CD14-positive monocyte (primary cell): Measurements from ENCODE around the gene SLC9A4. TPM values are rescaled to one million over a fixed set of nuclear protein-coding genes. Genes with fewer than 3 reads are reported as not detected.
A peak's percentile ranks its signal among the peaks of the same experiment; 100 is the strongest.

ENCODE experiments used
- DNase-seq, 3 donors: peaks; one replicate each; pipeline ENCODE4 v3.0.0-alpha.2; 2011 to 2022
- H2AFZ ChIP-seq: 2 replicates; pipeline ENCODE4 v1.6.0; 2012; ENCODE audit warnings: mild to moderate bottlenecking, low read depth, low read length, inconsistent platforms; ENCODE audit not compliant: insufficient read depth, poor library complexity, severe bottlenecking
- H3K27ac ChIP-seq, 2 donors: 1 replicate in 1 of 2; 2 replicates in 1 of 2; pipeline ENCODE4 v1.5.1; 2012 to 2013; ENCODE audit warnings: low read length in 2 of 2, control low read depth in 1 of 2, inconsistent platforms in 1 of 2, low read depth in 1 of 2, mild to moderate bottlenecking in 1 of 2
- H3K27me3 ChIP-seq, 2 donors: one replicate each; pipeline versions ENCODE4 v1.6.0 to v1.6.1; 2011 to 2013; ENCODE audit warnings: low read length in 2 of 2; ENCODE audit not compliant: control insufficient read depth in 2 of 2, insufficient read depth in 2 of 2
- H3K36me3 ChIP-seq, 2 donors: replicated peaks in 1 of 2; 1 replicate in 1 of 2; 2 replicates in 1 of 2; pipeline versions ENCODE4 v1.5.1 to v1.6.1; 2012 to 2013; ENCODE audit warnings: low read length in 2 of 2, control low read depth in 1 of 2, inconsistent platforms in 1 of 2, mild to moderate bottlenecking in 1 of 2; ENCODE audit not compliant: insufficient read depth in 2 of 2, control insufficient read depth in 1 of 2
- H3K4me1 ChIP-seq, 2 donors: 1 replicate in 1 of 2; 2 replicates in 1 of 2; pipeline versions ENCODE4 v1.5.1 to v1.6.1; 2012 to 2013; ENCODE audit warnings: low read length in 2 of 2, control low read depth in 1 of 2, inconsistent platforms in 1 of 2, mild to moderate bottlenecking in 1 of 2, moderate library complexity in 1 of 2; ENCODE audit not compliant: insufficient read depth in 2 of 2, control insufficient read depth in 1 of 2
- H3K4me2 ChIP-seq: replicated peaks from 2 replicates; pipeline ENCODE3; 2012; ENCODE audit warnings: low read length, moderate library complexity, mild to moderate bottlenecking; ENCODE audit not compliant: poor library complexity, severe bottlenecking; ENCODE audit errors: extremely low read depth
- H3K4me3 ChIP-seq, 3 experiments: fragments of 200-600 bp in 1 of 3; sonication (generic) in 1 of 3; replicated peaks in 1 of 3; 1 replicate in 2 of 3; 2 replicates in 1 of 3; pipeline ENCODE4 v1.5.1; 2011 to 2013; ENCODE audit warnings: low read length in 3 of 3, mild to moderate bottlenecking in 3 of 3, control low read depth in 2 of 3, low read depth in 2 of 3, inconsistent platforms in 1 of 3, moderate library complexity in 1 of 3
- H3K79me2 ChIP-seq: 2 replicates; pipeline ENCODE4 v1.6.0; 2012; ENCODE audit warnings: mild to moderate bottlenecking, control low read depth, inconsistent platforms, low read length, moderate library complexity; ENCODE audit not compliant: insufficient read depth
- H3K9ac ChIP-seq: 2 replicates; pipeline ENCODE4 v1.6.0; 2017; ENCODE audit warnings: low read length, mild to moderate bottlenecking; ENCODE audit not compliant: insufficient read depth, poor library complexity, severe bottlenecking
- H3K9me3 ChIP-seq, 2 donors: replicated peaks in 1 of 2; 1 replicate in 1 of 2; 2 replicates in 1 of 2; pipeline versions ENCODE4 v1.5.1 to v1.6.1; 2012 to 2013; ENCODE audit warnings: low read length in 2 of 2, control low read depth in 1 of 2; ENCODE audit not compliant: control insufficient read depth in 1 of 2, insufficient read depth in 1 of 2
- H4K20me1 ChIP-seq: 2 replicates; pipeline ENCODE4 v1.6.0; 2012; ENCODE audit warnings: mild to moderate bottlenecking, low read length, control low read depth, moderate library complexity; ENCODE audit not compliant: insufficient read depth
- H3K27ac Mint-ChIP-seq, 7 donors: one replicate each; pipeline ENCODE4 v1.8.0; 2020; ENCODE audit warnings: mild to moderate bottlenecking in 7 of 7, mixed read lengths in 7 of 7, moderate library complexity in 6 of 7, inconsistent platforms in 2 of 7
- H3K27me3 Mint-ChIP-seq, 3 donors: one replicate each; pipeline ENCODE4 v1.8.0; 2021 to 2022; ENCODE audit warnings: low read depth in 3 of 3, mild to moderate bottlenecking in 3 of 3, mixed read lengths in 3 of 3, moderate library complexity in 3 of 3, inconsistent platforms in 1 of 3
- H3K36me3 Mint-ChIP-seq, 2 donors: one replicate each; pipeline ENCODE4 v1.8.0; 2020; ENCODE audit warnings: mixed read lengths in 2 of 2, inconsistent platforms in 1 of 2, mild to moderate bottlenecking in 1 of 2
- H3K4me1 Mint-ChIP-seq: one replicate; pipeline ENCODE4 v1.8.0; 2020; ENCODE audit warnings: mild to moderate bottlenecking, mixed read lengths
- H3K4me3 Mint-ChIP-seq, 2 donors: one replicate each; pipeline ENCODE4 v1.8.0; 2020; ENCODE audit warnings: mild to moderate bottlenecking in 2 of 2, mixed read lengths in 2 of 2, moderate library complexity in 1 of 2
- H3K9me3 Mint-ChIP-seq, 7 donors: one replicate each; pipeline ENCODE4 v1.8.0; 2020 to 2022; ENCODE audit warnings: mixed read lengths in 7 of 7, mild to moderate bottlenecking in 6 of 7, moderate library complexity in 6 of 7, inconsistent platforms in 2 of 7
- WGBS: methylation state at CpG from one replicate; pipeline ENCODE4 v1.1.5; 2013; ENCODE audit warnings: missing lambda C conversion rate; ENCODE audit not compliant: insufficient coverage; 5-methylcytosine and 5-hydroxymethylcytosine counted together
- intact Hi-C, 2 donors: fragments of 100-400 bp; cut with micrococcal nuclease; formaldehyde crosslinking; loops; one replicate each; pipeline versions ENCODE4 v1.15.0 to v1.15.1; 2023
- polyA minus RNA-seq: library from RNA; depleted of rRNA, polyadenylated mRNA; stranded (reverse); fragments of >200 nt; gene quantifications from 2 replicates; pipeline ENCODE4 v1.2.3, GENCODE V29; 2012
- polyA plus RNA-seq, 3 donors: library from polyadenylated mRNA; depleted of rRNA in 1 of 3; unstranded in 2 of 3; stranded (reverse) in 1 of 3; fragments of 300-500 nt in 2 of 3; fragments of >200 nt in 1 of 3; fragmentation: Illumina TruSeq in 2 of 3; gene quantifications; 1 replicate in 2 of 3; 2 replicates in 1 of 3; pipeline ENCODE4 v1.2.3, GENCODE V29; 2012 to 2021
- total RNA-seq, 12 experiments: library from RNA in 1 of 12; stranded (reverse) in 1 of 12; fragments of 120-200 nt in 1 of 12; gene quantifications; one replicate each; pipeline ENCODE4 v1.2.4 and lab custom pipeline; 2013 to 2026; ENCODE audit warnings: mixed read lengths in 6 of 12, inconsistent platforms in 1 of 12
- TF ChIP-seq, protein P1 (sequence below): fragments of 200-600 bp; IDR thresholded peaks from one replicate; pipeline ENCODE4 v1.8.0; 2022; ENCODE audit warnings: antibody characterized with exemption, mild to moderate bottlenecking

SLC9A4 gene, protein sequence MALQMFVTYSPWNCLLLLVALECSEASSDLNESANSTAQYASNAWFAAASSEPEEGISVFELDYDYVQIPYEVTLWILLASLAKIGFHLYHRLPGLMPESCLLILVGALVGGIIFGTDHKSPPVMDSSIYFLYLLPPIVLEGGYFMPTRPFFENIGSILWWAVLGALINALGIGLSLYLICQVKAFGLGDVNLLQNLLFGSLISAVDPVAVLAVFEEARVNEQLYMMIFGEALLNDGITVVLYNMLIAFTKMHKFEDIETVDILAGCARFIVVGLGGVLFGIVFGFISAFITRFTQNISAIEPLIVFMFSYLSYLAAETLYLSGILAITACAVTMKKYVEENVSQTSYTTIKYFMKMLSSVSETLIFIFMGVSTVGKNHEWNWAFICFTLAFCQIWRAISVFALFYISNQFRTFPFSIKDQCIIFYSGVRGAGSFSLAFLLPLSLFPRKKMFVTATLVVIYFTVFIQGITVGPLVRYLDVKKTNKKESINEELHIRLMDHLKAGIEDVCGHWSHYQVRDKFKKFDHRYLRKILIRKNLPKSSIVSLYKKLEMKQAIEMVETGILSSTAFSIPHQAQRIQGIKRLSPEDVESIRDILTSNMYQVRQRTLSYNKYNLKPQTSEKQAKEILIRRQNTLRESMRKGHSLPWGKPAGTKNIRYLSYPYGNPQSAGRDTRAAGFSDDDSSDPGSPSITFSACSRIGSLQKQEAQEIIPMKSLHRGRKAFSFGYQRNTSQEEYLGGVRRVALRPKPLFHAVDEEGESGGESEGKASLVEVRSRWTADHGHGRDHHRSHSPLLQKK
- 0.04 TPM for total RNA-seq (2013)
- polyA plus RNA-seq (not detected), polyA minus RNA-seq (not detected in 2 replicates), total RNA-seq (lab: John Stamatoyannopoulos, UW) (0 to 2.3 (median 0.21) reads per million in 11 experiments)

DNA sequence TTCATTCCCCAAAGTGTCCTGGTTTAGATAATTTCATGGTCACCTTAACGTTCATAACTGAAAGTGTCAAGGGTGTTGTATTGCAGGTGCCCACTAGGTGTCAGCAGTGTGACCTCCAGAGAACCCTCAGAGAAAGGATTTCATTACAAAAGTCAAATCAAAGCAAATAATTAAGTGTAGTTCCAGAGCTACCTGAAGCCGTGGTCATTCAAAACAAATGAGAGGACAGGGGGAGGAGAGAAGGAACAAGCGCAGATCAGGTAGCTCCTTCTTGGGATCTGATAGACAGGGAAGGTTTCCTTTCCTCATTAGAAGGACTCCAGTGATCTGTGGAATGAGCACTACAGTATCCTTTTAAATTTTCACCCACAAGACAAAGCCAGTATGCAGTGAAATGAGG lies at the start of gene SLC9A4:
TSS of gene SLC9A4 (plus strand) at position 207 of the 400 bp plus-strand sequence. CDS start 534 bp downstream, outside the sequence.
- no peak within 1 kb of the TSS for H3K27ac Mint-ChIP-seq
- intact Hi-C loops = loop anchor here (5.0 kb wide), 2 partner anchors 119 to 144 kb away; partner anchors contain the start of gene SLC9A2 (in 2 of the 2)
- Histone ChIP-seq H3K79me2 (no peaks in the 10 kb centered on the region), H3K27me3 (peaks cover 10 to 15% of the 10 kb centered on the region in 2 donors), H3K4me1 (no peaks in the 10 kb centered on the region), H3K9me3 (peaks cover 0 to 3% of the 10 kb centered on the region in 2 donors), H2AFZ (no peak within 1 kb of the TSS), H3K4me2 (no peak within 1 kb of the TSS), H3K36me3 (no peaks in the 10 kb centered on the region), H3K27ac (no peak within 1 kb of the TSS), H3K9ac (no peak within 1 kb of the TSS), H3K4me3 (no peak within 1 kb of the TSS), H4K20me1 (no peaks in the 10 kb centered on the region)
- WGBS = no CpG with 5 or more reads among the region's 3 CpGs
- peaks cover 1 to 24% (median 5%) of the 10 kb centered on the region in 3 donors for H3K27me3 Mint-ChIP-seq
- H3K4me1 Mint-ChIP-seq = no peaks in the 10 kb centered on the region
- H3K4me3 Mint-ChIP-seq = no peak within 1 kb of the TSS
- H3K9me3 Mint-ChIP-seq = peaks cover 4 to 22% (median 7%) of the 10 kb centered on the region in 7 donors
- H3K36me3 Mint-ChIP-seq = no peaks in the 10 kb centered on the region
- TF ChIP-seq, protein P1, sequence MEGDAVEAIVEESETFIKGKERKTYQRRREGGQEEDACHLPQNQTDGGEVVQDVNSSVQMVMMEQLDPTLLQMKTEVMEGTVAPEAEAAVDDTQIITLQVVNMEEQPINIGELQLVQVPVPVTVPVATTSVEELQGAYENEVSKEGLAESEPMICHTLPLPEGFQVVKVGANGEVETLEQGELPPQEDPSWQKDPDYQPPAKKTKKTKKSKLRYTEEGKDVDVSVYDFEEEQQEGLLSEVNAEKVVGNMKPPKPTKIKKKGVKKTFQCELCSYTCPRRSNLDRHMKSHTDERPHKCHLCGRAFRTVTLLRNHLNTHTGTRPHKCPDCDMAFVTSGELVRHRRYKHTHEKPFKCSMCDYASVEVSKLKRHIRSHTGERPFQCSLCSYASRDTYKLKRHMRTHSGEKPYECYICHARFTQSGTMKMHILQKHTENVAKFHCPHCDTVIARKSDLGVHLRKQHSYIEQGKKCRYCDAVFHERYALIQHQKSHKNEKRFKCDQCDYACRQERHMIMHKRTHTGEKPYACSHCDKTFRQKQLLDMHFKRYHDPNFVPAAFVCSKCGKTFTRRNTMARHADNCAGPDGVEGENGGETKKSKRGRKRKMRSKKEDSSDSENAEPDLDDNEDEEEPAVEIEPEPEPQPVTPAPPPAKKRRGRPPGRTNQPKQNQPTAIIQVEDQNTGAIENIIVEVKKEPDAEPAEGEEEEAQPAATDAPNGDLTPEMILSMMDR = peak; percentile 93
- DNase-seq = peak; percentile 27 to 36 (median 34)

DNA sequence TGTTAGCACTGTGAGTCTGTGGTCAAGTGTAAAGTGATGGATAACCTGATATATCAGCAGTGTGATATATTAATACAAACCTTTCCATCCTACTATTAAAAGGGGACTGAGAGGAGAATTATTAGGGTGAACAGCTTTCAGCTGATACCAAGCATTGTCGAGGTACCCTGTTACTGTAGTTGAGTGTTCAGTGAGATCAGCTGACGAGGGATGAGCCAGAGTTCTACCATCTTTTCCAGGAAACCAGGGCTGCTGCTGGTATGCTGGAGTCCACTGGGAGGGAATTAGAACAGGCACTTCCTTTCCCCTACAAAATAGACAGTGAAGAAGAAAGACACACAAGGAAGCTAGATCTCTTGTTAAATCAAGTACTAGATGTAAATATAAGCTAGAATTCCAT lies 49.7 kb upstream of the SLC9A4 start:
- Histone ChIP-seq H3K36me3 (no peaks in the 10 kb centered on the region), H3K4me3 (no peak overlapping the region), H3K4me1 (peaks cover 56 to 68% of the 10 kb centered on the region in 2 donors), H3K27me3 (no peaks in the 10 kb centered on the region), H3K9ac (no peak overlapping the region), H3K27ac (no peak overlapping the region), H3K79me2 (no peaks in the 10 kb centered on the region), H3K4me2 (peak overlapping the region; percentile 1), H3K9me3 (no peaks in the 10 kb centered on the region), H4K20me1 (no peaks in the 10 kb centered on the region), H2AFZ (no peak overlapping the region)
- Mint-ChIP-seq H3K36me3 (no peaks in the 10 kb centered on the region), H3K4me3 (no peak overlapping the region), H3K27ac (no peak overlapping the region), H3K27me3 (peaks cover 0 to 3% (median 0%) of the 10 kb centered on the region in 3 donors), H3K9me3 (no peaks in the 10 kb centered on the region), H3K4me1 (peaks cover 59% of the 10 kb centered on the region)
- TF ChIP-seq, protein P1 = no peak
- intact Hi-C loops = no loop called here
- WGBS = no CpG with 5 or more reads among the region's 2 CpGs
- no peak for DNase-seq
